HCT116 (cell line): ENCODE results near the gene CRP. TPM values are rescaled to one million over a fixed set of nuclear protein-coding genes. Genes with fewer than 3 reads are reported as not detected.

ENCODE experiments used
- ATAC-seq: fragments of 200-7000 bp; cut with Tn5 transposase; 2 replicates; pipeline ENCODE4 v1.9.1; 2020; ENCODE audit warnings: mild to moderate bottlenecking, moderate library complexity
- BruUV-seq: library from RNA; stranded (reverse); fragments of 400-500 nt; replicated peaks from 2 replicates; lab custom pipeline; 2021; lab: Mats Ljungman, UMichigan
- CTCF ChIA-PET: fragments of 300-600 bp; sonication (Branson Sonifier 250); formaldehyde crosslinking; loops from one replicate; lab custom pipeline; 2021; ENCODE audit warnings: antibody characterized with exemption; lab: Charles Lee
- POLR2A ChIA-PET: fragments of 300-600, 350-600 bp; sonication (Branson Sonifier 250); formaldehyde crosslinking; loops from one replicate; lab custom pipeline; 2021; ENCODE audit warnings: antibody characterized with exemption; lab: Charles Lee
- RAD21 ChIA-PET, 2 experiments: fragments of 300-600 bp; sonication (Branson Sonifier 250); formaldehyde crosslinking; loops; one replicate each; lab custom pipeline; 2023; ENCODE audit warnings: low total read pairs in 2 of 2; ENCODE audit not compliant: uncharacterized antibody in 2 of 2, unreplicated experiment in 2 of 2, low non-redundant PET in 1 of 2; lab: Charles Lee
- DNase-seq: peaks from one replicate; pipeline ENCODE4 v3.0.0-alpha.2; 2010; ENCODE audit warnings: low read depth, low spot score
- H2AFZ ChIP-seq: fragments of 200-600 bp; shearing (Covaris generic), sonication (generic); 2 replicates; pipeline ENCODE4 v1.6.1; 2017; ENCODE audit warnings: low read depth, mixed run types, mixed read lengths, antibody characterized with exemption, low read length; ENCODE audit not compliant: poor library complexity, severe bottlenecking
- H3K27ac ChIP-seq: 2 replicates; pipeline ENCODE4 v1.5.1; 2012; ENCODE audit warnings: low read depth, low read length
- H3K27me3 ChIP-seq: fragments of 200-600 bp; sonication (generic); 2 replicates; pipeline ENCODE4 v1.6.1; 2016; ENCODE audit warnings: mixed run types, low read length, mixed read lengths; ENCODE audit not compliant: insufficient read depth
- H3K36me3 ChIP-seq, 2 experiments: fragments of 200-500 bp in 1 of 2; fragments of 200-600 bp in 1 of 2; sonication (Bioruptor generic) in 1 of 2; sonication (generic) in 1 of 2; 2 replicates each; pipeline versions ENCODE4 v1.5.1 to v1.6.1; 2014 to 2016; ENCODE audit warnings: low read length in 2 of 2, inconsistent platforms in 1 of 2, mixed read lengths in 1 of 2, mixed run types in 1 of 2; ENCODE audit not compliant: insufficient read depth in 2 of 2, control insufficient read depth in 1 of 2
- H3K4me1 ChIP-seq, 2 experiments: fragments of 200-600 bp in 1 of 2; sonication (generic) in 1 of 2; 2 replicates each; pipeline versions ENCODE4 v1.5.1 to v1.6.1; 2012 to 2017; ENCODE audit warnings: low read length in 2 of 2, inconsistent platforms in 1 of 2, mild to moderate bottlenecking in 1 of 2, mixed read lengths in 1 of 2, mixed run types in 1 of 2, moderate library complexity in 1 of 2; ENCODE audit not compliant: insufficient read depth in 2 of 2, control insufficient read depth in 1 of 2
- H3K4me2 ChIP-seq: fragments of 200-600 bp; sonication (generic); 2 replicates; pipeline ENCODE4 v1.6.1; 2017; ENCODE audit warnings: mixed run types, low read length, mixed read lengths
- H3K4me3 ChIP-seq, 2 experiments: fragments of 200-600 bp in 1 of 2; sonication (generic) in 1 of 2; replicated peaks in 1 of 2; 2 replicates each; pipeline ENCODE4 v1.5.1; 2011 to 2016; ENCODE audit warnings: low read length in 2 of 2, control low read depth in 1 of 2, low read depth in 1 of 2, mild to moderate bottlenecking in 1 of 2, mixed read lengths in 1 of 2, mixed run types in 1 of 2
- H3K79me2 ChIP-seq: fragments of 200-600 bp; sonication (generic); 2 replicates; pipeline ENCODE4 v1.6.1; 2017; ENCODE audit warnings: mild to moderate bottlenecking, mixed run types, low read length, moderate library complexity, mixed read lengths; ENCODE audit not compliant: insufficient read depth
- H3K9ac ChIP-seq: fragments of 200-600 bp; sonication (generic); 2 replicates; pipeline ENCODE4 v1.6.1; 2016; ENCODE audit warnings: low read length, mixed read lengths
- H3K9me2 ChIP-seq: fragments of 200-600 bp; sonication (generic), shearing (Covaris generic); 2 replicates; pipeline ENCODE4 v1.6.1; 2017; ENCODE audit warnings: mixed run types, mild to moderate bottlenecking, moderate library complexity; ENCODE audit not compliant: insufficient read depth
- H3K9me3 ChIP-seq, 2 experiments: fragments of 200-500 bp in 1 of 2; fragments of 200-600 bp in 1 of 2; sonication (Bioruptor generic) in 1 of 2; sonication (generic) in 1 of 2; 2 replicates each; pipeline ENCODE4 v1.6.1; 2014 to 2017; ENCODE audit warnings: low read length in 2 of 2, mixed read lengths in 2 of 2, inconsistent platforms in 1 of 2, low read depth in 1 of 2, mild to moderate bottlenecking in 1 of 2, mixed run types in 1 of 2, moderate library complexity in 1 of 2; ENCODE audit not compliant: control insufficient read depth in 1 of 2, insufficient read depth in 1 of 2
- H4K20me1 ChIP-seq: fragments of 200-600 bp; sonication (generic), shearing (Covaris generic); 2 replicates; pipeline ENCODE4 v1.6.1; 2017; ENCODE audit warnings: mixed run types, mild to moderate bottlenecking, moderate library complexity; ENCODE audit not compliant: insufficient read depth
- CBX3 ChIP-seq: IDR thresholded peaks from 2 replicates; pipeline ENCODE4 v1.6.1; 2012; ENCODE audit warnings: low read depth
- CEBPB ChIP-seq: IDR thresholded peaks from 2 replicates; pipeline ENCODE4 v1.6.1; 2012; ENCODE audit warnings: low read depth
- EZH2 ChIP-seq: fragments of 200-600 bp; sonication (generic); IDR thresholded peaks from 2 replicates; pipeline ENCODE4 v1.6.1; 2017; ENCODE audit warnings: antibody characterized with exemption, mixed run types
- EZH2phosphoT487 ChIP-seq: fragments of 200-600 bp; IDR thresholded peaks from 2 replicates; pipeline ENCODE4 v1.6.1; 2018; ENCODE audit warnings: antibody characterized with exemption, borderline replicate concordance
- FOSL1 ChIP-seq: IDR thresholded peaks from 2 replicates; pipeline ENCODE4 v1.6.1; 2012; ENCODE audit warnings: low read depth
- POLR2A ChIP-seq: IDR thresholded peaks from 2 replicates; pipeline ENCODE4 v1.7.0; 2011; ENCODE audit warnings: borderline replicate concordance; ENCODE audit not compliant: insufficient read depth, insufficient read length; ENCODE audit errors: extremely low read depth
- SP1 ChIP-seq: IDR thresholded peaks from 2 replicates; pipeline ENCODE4 v1.6.1; 2012; ENCODE audit warnings: low read depth
- TCF7L2 ChIP-seq: IDR thresholded peaks from 2 replicates; pipeline ENCODE4 v1.7.0; 2011; ENCODE audit warnings: borderline replicate concordance, inconsistent platforms; ENCODE audit not compliant: insufficient read depth, insufficient read length; ENCODE audit errors: extremely low read depth
- YY1 ChIP-seq: IDR thresholded peaks from 2 replicates; pipeline ENCODE4 v1.6.1; 2011; ENCODE audit warnings: low read length, low read depth, moderate library complexity, mild to moderate bottlenecking; ENCODE audit not compliant: insufficient replicate concordance; ENCODE audit errors: extremely low read depth
- ZFX ChIP-seq: fragments of 450-650 bp; IDR thresholded peaks from 2 replicates; pipeline ENCODE4 v1.6.1; 2017
- ZNF274 ChIP-seq: fragments of 200-500 bp; sonication (Bioruptor generic); IDR thresholded peaks from 2 replicates; pipeline ENCODE4 v1.6.1; 2014; ENCODE audit warnings: mild to moderate bottlenecking, low read depth, low read length, inconsistent platforms
- intact Hi-C: fragments of 100-400 bp; cut with micrococcal nuclease; formaldehyde crosslinking; loops from 2 replicates; pipeline ENCODE4 v1.10.0; 2022
- total RNA-seq: library from RNA; stranded (reverse); gene quantifications from one replicate; pipeline ENCODE4 v1.2.1, GENCODE V29; 2021; ENCODE audit not compliant: unreplicated experiment
- TF ChIP-seq, protein P1 (sequence below): IDR thresholded peaks from 2 replicates; pipeline ENCODE4 v1.6.1; 2012; ENCODE audit warnings: low read depth
- TF ChIP-seq, protein P2 (sequence below): IDR thresholded peaks from 2 replicates; pipeline ENCODE4 v1.6.1; 2012
- TF ChIP-seq, protein P3 (sequence below): IDR thresholded peaks from 2 replicates; pipeline ENCODE4 v1.6.1; 2011; ENCODE audit warnings: mild to moderate bottlenecking, low read length, moderate library complexity; ENCODE audit not compliant: insufficient replicate concordance; ENCODE audit errors: extremely low read depth
- TF ChIP-seq, protein P4 (sequence below): IDR thresholded peaks from 2 replicates; pipeline ENCODE4 v1.6.1; 2012

CRP gene
- total RNA-seq, 1 experiment from 2014 or later = 1.3 TPM

DNA sequence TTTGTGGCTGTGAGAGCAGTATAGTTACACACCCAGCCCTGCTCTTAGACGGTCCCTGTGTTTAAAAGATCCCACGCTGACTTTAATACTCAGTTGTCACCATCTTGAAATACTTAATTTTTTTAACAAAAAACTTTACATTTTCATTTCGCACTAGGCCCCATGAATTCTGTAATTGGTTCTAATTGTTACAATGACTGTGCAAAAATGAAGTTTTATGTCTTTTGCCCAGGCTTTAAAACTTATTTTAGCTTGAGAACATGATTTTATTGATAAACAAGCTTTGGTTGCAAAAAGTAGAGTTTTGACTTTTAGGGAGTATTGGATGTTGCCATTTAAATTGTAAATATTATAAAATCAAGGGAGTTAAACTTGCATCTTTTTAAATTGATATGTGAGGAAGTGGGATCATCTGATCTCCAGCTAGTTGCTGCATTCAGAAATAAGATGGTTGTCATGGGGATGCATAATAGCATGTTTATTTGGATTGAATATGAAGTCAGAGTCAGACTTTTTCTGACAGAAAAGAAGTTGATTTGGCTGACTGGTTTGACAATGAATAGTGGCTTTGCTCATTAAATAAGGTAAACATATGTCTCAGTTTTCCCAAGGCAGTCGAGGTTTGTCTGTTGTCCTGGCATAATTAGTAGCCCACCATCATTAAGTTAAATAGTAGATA lies 23.0 kb upstream of the CRP start:
- POLR2A ChIA-PET = no interaction called here
- TF ChIP-seq SP1 (no peak), CEBPB (no peak), EZH2phosphoT487 (no peak), ZNF274 (no peak), CBX3 (no peak), FOSL1 (no peak), TCF7L2 (no peak), YY1 (no peak), ZFX (no peak), EZH2 (no peak), POLR2A (no peak)
- TF ChIP-seq, protein P1, sequence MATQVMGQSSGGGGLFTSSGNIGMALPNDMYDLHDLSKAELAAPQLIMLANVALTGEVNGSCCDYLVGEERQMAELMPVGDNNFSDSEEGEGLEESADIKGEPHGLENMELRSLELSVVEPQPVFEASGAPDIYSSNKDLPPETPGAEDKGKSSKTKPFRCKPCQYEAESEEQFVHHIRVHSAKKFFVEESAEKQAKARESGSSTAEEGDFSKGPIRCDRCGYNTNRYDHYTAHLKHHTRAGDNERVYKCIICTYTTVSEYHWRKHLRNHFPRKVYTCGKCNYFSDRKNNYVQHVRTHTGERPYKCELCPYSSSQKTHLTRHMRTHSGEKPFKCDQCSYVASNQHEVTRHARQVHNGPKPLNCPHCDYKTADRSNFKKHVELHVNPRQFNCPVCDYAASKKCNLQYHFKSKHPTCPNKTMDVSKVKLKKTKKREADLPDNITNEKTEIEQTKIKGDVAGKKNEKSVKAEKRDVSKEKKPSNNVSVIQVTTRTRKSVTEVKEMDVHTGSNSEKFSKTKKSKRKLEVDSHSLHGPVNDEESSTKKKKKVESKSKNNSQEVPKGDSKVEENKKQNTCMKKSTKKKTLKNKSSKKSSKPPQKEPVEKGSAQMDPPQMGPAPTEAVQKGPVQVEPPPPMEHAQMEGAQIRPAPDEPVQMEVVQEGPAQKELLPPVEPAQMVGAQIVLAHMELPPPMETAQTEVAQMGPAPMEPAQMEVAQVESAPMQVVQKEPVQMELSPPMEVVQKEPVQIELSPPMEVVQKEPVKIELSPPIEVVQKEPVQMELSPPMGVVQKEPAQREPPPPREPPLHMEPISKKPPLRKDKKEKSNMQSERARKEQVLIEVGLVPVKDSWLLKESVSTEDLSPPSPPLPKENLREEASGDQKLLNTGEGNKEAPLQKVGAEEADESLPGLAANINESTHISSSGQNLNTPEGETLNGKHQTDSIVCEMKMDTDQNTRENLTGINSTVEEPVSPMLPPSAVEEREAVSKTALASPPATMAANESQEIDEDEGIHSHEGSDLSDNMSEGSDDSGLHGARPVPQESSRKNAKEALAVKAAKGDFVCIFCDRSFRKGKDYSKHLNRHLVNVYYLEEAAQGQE = no peak
- TF ChIP-seq, protein P2, sequence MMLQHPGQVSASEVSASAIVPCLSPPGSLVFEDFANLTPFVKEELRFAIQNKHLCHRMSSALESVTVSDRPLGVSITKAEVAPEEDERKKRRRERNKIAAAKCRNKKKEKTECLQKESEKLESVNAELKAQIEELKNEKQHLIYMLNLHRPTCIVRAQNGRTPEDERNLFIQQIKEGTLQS = no peak
- TF ChIP-seq, protein P3, sequence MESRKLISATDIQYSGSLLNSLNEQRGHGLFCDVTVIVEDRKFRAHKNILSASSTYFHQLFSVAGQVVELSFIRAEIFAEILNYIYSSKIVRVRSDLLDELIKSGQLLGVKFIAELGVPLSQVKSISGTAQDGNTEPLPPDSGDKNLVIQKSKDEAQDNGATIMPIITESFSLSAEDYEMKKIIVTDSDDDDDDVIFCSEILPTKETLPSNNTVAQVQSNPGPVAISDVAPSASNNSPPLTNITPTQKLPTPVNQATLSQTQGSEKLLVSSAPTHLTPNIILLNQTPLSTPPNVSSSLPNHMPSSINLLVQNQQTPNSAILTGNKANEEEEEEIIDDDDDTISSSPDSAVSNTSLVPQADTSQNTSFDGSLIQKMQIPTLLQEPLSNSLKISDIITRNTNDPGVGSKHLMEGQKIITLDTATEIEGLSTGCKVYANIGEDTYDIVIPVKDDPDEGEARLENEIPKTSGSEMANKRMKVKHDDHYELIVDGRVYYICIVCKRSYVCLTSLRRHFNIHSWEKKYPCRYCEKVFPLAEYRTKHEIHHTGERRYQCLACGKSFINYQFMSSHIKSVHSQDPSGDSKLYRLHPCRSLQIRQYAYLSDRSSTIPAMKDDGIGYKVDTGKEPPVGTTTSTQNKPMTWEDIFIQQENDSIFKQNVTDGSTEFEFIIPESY = no peak
- TF ChIP-seq, protein P4, sequence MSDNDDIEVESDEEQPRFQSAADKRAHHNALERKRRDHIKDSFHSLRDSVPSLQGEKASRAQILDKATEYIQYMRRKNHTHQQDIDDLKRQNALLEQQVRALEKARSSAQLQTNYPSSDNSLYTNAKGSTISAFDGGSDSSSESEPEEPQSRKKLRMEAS = no peak
- no peak overlapping the region for H3K9ac ChIP-seq
- H3K4me3 ChIP-seq = no peak overlapping the region
- H3K79me2 ChIP-seq = no peaks in the 10 kb centered on the region
- no peaks in the 10 kb centered on the region for H4K20me1 ChIP-seq
- no peaks in the 10 kb centered on the region for H3K4me1 ChIP-seq
- H2AFZ ChIP-seq = no peak overlapping the region
- H3K9me2 ChIP-seq = no peaks in the 10 kb centered on the region
- no peaks in the 10 kb centered on the region for H3K27me3 ChIP-seq
- H3K36me3 ChIP-seq = no peaks in the 10 kb centered on the region
- no peak overlapping the region for H3K4me2 ChIP-seq
- no TSS peak for BruUV-seq
- ATAC-seq (no peak), DNase-seq (no peak)
- no peak overlapping the region for H3K27ac ChIP-seq
- no peaks in the 10 kb centered on the region for H3K9me3 ChIP-seq
- RAD21 ChIA-PET = no interaction called here
- CTCF ChIA-PET = no interaction called here
- intact Hi-C loops = no loop called here
